ENCODE measurements around the gene ZNHIT1.

The ZNHIT1 gene

DNA sequence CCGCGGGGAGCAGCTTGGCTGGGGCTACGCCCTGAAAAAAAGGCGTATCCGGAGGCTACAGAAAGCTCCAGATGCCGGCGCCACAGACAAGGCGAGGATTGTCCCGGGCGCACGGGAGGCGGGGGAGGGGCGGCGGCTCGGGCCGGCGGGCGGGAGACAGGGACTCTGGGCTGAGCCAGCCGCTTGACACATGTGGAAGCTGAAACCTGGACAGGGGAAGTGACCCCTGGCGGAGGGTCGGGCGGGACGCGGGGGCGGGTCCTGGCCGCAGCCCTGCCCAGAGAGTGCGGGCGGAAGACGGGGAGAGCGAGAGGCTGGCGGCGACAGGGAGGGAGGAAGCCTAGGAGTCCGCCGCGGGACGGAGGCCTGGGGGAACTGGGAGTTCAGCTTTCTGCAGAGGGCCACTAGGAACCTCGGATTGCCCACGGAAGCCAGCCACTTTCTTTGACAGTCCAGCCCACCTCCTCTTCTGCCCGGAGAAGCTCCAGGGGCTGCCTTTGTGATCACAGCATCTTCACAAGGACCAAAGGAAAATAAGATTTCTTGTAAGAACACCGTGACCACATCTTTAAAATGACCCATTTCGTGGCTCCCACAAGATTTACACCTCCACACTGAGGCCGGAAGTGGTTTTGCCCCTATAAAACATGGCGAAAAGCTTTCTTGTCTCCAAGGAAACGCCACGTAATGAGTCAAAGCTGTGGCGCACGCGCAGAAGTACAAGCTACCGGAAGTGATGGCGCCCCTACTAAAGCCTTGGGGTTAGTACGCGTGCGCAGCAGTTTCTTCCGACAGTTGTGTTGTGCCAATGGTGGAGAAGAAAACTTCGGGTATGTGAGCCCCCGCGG, at the start of gene ZNHIT1, which contains the start of gene PLOD3:
TSS of gene ZNHIT1 (plus strand) at position 778 of the 848 bp plus-strand sequence. CDS start at position 809, 31 bp downstream.
TSS of gene PLOD3 (minus strand) at position 194 of the 848 bp plus-strand sequence. CDS start 307 bp downstream, outside the sequence.
- DNase-seq, result peak; percentile 86 to 92 (median 90)

- no peak for DNase-seq
Observed at GRCh38 chr7:101168412-101169049, 49.4 kb upstream of the ZNHIT1 start.

GRCh38 chr7:101169110-101169837, 48.7 kb upstream of the ZNHIT1 start:
- DNase-seq, result no peak

- DNase-seq, result peak; percentile 20 to 69 (median 62)
Observed at GRCh38 chr7:101169838-101170551, 48.0 kb upstream of the ZNHIT1 start.

GRCh38 chr7:101170617-101171441, 47.1 kb upstream of the ZNHIT1 start:
- DNase-seq, result no peak

GRCh38 chr7:101171442-101171837, 46.5 kb upstream of the ZNHIT1 start:
- DNase-seq, result no peak

DNA sequence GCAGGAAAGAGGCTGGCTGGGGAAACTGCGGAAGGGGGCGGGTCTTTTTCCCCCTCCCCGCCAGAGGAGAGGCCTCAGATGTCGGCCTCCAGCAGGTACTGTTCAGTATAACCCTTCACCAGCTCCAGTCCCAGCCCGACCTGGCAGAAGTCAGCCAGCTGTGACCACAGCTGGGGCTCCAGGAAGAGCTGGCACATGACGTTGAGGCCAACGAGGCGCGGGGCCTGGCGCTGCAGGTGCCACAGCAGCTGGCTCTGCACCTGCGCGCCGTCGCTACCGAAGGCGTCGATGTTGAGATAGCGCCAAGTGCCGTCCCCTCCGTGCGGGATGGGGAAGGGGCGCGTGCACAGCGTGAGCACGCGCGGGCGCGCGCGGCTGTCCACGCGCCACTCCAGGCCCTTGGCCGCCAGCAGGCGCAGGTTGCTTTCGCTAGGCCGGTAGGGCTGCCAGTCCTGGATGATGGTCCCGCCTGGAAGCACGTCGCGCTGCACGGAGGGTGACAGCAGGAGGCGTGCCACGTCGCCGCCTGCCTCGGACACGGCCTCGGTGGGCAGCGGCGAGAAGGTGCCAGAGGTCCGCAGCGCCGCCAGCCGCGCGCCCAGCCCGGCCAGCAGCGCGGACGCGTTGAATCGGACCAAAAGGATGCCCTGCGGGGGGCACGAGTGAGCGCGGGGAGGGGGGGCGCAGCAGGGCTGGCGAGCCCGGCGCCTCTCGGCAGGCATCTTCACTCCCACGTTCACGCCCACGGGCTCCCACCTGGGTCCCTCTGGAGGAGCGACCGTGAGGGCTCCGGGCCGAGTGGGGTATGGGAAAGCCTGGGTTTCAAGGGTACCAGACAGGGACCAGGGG, 45.7 kb upstream of the ZNHIT1 start:
- DNase-seq, result no peak

DNA sequence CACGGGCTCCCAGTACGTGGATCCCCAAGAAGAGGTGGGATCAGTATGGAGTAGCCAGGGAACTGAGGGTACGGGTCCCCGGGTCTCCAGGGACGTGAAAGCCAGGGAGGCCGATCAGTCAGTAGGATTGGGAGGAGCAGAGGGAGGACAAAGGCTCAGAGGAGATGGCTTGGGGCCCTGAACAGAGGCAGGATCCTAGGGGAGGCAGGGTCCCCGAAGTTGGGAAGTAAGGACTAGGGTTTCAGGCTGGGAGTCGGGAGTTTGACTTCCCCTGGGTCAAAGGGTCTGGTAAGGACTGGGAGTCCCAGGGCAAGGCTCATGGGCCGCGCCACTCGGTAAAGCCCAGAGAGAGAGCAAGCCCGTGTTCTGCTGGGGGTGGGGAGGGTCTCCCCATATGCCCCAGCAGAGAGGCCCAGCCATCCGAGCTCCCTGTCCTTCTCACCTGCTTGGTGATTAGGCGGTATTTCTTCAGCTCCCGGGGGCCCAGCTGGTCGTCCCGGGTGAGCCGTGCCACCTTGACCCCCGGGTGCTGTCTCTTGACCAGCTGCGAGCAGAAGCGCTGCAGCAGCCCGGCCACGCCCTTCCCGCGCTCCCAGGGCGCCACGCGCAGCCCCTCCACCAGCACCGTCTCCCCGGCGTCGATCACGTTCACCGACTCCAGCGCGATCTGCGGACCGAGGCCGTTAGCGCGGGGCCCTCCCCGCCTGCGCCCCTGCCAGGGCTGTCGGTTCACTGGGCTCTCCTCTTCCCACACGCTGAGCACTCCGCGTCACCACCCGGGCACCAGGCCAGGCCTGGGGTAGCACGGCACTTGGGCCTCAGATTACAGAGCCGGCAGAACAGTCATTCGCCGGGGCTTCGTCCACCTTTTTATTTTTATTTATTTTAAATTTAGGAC, 44.9 kb upstream of the ZNHIT1 start:
- no peak for DNase-seq

DNA sequence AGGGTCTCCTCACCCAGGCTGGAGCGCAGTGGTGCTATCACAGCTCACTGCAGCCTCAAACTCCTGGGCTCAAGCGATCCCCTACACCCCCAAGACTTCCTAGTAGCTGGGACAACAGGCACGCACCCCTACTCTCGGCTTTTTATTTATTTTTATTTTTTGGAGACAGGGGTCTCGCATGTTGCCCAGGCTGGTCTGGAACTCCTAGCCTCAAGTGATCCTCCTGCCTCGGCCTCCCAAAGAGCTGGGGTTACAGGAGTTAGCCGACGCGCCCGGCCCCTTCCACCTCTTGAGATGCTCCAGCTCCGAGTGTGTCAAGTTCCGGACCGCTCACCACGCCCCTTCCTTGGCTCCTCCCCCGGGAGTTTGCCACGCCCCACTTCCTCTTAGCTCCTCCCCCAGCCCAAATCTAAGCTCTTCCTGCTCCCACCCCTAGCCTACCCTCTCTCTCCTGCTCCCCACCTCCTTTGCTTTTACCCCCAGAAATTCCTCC, 44.2 kb upstream of the ZNHIT1 start:
- peak in 3 of 4 experiments; percentile 33 to 52 (median 46) for DNase-seq

- DNase-seq, result no peak
Observed at GRCh38 chr7:101174322-101174854, 43.6 kb upstream of the ZNHIT1 start.

- no peak for DNase-seq
Observed at GRCh38 chr7:101175664-101176063, 42.3 kb upstream of the ZNHIT1 start.

GRCh38 chr7:101177644-101178043, 40.3 kb upstream of the ZNHIT1 start:
- no peak for DNase-seq

DNA sequence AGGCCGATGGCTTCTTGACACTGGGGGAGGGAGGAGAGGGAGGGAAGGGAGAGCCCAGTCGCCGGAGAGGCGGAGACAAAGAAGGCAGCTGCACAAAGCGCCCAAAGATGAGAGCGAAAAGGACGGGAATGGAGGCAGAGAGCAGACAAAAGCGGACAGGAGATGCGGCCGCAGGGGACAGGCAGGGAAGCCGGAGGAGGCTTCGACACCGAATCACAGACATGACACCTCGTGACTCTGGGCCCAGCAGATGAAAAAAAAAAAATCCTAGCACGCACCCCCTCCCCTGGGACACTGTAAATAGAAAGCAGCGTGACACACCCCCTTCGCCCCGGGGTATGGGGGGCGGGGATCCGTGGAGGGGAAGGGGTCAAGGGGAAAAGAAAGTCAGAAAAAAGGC, 38.8 kb upstream of the ZNHIT1 start:
- no peak for DNase-seq

GRCh38 chr7:101179713-101180112, 38.3 kb upstream of the ZNHIT1 start:
- no peak for DNase-seq

DNA sequence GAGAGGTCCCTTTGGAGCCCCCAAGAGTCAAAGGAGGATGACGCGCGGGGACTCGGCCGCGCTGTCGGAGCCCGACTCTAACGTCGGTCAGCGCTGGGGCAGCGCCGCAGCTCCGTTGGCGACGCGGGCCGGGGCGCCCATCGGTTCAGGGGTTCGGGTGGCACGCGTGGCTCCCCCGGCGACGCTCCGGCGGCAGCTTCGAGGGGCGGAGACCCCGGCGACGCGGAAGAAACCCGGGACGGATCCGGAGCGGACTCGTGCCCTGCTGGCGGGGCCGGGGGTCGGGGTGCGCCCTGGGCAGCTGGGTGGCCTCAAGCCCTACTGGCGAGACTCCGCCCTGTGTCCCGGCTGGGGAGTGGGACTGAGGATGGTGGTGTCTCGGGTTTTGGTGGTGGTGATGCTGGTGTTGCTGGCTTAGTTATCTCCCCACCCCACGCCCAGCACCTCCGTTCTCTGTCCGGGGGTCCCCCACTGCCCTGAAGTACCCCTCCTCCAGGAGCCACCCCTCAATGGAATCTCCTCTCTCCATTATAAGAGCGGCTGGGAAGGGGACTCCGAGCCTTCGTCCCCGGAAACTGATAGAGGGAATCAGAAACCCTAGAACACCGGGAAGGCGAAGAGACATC, 37.7 kb upstream of the ZNHIT1 start, which contains the start of gene NAT16:
TSS of gene NAT16 (minus strand) at position 164 of the 626 bp plus-strand sequence. CDS start 5,486 bp downstream, outside the sequence.
- no peak for DNase-seq

DNA sequence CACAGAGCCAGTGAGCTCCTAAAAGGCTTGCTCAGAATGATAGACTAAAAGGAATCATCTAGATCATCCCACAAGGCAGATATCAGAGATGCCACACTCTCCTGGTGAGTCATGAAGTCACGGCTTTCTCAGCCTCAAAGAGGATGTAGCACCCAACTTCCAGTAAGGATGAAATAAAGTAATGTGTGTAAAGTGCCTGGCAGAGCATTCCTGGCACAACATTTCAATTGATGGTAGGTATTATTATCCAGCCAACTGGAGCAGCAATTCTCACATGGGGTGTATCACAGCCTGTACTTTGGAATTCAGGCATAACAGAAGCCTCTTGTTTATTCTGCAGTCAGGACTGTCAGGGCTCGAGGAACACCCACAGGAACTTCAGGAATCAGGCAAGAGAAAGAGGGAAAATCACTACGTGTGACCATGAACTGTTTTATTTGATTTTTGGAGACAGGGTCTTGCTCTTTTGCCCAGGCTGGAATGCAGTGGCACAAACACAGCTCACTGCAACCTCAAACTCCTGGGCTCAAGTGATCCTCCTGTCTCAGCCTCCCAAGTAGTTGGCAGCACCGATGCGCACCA, 32.6 kb upstream of the ZNHIT1 start:
- DNase-seq, result no peak

GRCh38 chr7:101186194-101186593, 31.8 kb upstream of the ZNHIT1 start:
- DNase-seq, result no peak

GRCh38 chr7:101186844-101187428, 31.0 kb upstream of the ZNHIT1 start:
- DNase-seq, result no peak
